Hepatocyte (in vitro differentiated cells): Measurements from ENCODE around the gene NRG2.

ENCODE experiments used
- CTCF ChIP-seq: fragments of 200-600 bp; sonication (generic); IDR thresholded peaks from 2 replicates; pipeline ENCODE4 v1.5.1; 2016; ENCODE audit warnings: antibody characterized with exemption, mild to moderate bottlenecking; ENCODE audit not compliant: poor library complexity
- EZH2 ChIP-seq: fragments of 200-600 bp; sonication (generic); IDR thresholded peaks from 2 replicates; pipeline ENCODE4 v1.6.1; 2016; ENCODE audit warnings: antibody characterized with exemption, mild to moderate bottlenecking, borderline replicate concordance
- EZH2phosphoT487 ChIP-seq: fragments of 200-600 bp; sonication (generic); IDR thresholded peaks from one replicate; pipeline ENCODE4 v1.6.1; 2018; ENCODE audit warnings: antibody characterized with exemption, mild to moderate bottlenecking, low read depth, moderate library complexity; ENCODE audit not compliant: unreplicated experiment, severe bottlenecking

- TF ChIP-seq CTCF (no peak), EZH2 (no peak), EZH2phosphoT487 (no peak)
Observed at GRCh38 chr5:139872851-139873794, 170.0 kb downstream of the NRG2 start.
